GM18873 (cell line): ENCODE results near the gene DCAF7.

Source experiments
- ATAC-seq: cut with Tn5 transposase; IDR thresholded peaks from one replicate; pipeline ENCODE4 v1.9.1; 2021; ENCODE audit warnings: mild to moderate bottlenecking, moderate library complexity, moderate number of reproducible peaks; ENCODE audit not compliant: unreplicated experiment, low FRiP score

Gene DCAF7

DNA sequence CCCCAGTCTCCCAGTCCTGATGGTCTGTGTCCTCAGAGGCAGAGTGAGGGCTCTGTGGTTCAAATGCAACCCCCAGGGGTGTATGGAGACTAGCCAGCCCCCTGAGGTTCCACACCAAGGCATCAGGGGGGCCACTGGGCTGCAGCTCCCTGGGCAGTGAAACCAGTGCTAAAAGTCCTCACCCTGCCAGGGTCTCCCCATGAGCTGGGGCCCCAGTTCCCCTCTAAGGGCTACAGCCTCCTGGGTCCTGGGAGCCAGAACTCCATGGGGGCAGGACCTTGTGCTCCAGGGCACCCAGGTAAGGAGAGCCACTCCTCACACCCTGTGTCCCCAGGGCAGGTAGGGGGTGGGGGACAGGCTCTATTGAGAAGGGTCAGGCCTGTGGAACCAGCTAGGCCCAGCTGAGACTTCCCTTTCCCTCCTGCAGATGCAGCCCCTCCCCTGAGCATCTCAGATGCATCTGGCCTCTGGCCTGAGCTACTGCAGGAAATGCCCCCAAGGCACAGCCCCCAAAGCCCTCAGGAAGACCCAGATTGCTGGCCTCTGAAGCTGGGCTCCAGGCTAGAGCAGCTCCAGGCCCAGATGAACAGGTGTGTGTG, 6.4 kb upstream of the DCAF7 start:
- ATAC-seq = no peak

DNA sequence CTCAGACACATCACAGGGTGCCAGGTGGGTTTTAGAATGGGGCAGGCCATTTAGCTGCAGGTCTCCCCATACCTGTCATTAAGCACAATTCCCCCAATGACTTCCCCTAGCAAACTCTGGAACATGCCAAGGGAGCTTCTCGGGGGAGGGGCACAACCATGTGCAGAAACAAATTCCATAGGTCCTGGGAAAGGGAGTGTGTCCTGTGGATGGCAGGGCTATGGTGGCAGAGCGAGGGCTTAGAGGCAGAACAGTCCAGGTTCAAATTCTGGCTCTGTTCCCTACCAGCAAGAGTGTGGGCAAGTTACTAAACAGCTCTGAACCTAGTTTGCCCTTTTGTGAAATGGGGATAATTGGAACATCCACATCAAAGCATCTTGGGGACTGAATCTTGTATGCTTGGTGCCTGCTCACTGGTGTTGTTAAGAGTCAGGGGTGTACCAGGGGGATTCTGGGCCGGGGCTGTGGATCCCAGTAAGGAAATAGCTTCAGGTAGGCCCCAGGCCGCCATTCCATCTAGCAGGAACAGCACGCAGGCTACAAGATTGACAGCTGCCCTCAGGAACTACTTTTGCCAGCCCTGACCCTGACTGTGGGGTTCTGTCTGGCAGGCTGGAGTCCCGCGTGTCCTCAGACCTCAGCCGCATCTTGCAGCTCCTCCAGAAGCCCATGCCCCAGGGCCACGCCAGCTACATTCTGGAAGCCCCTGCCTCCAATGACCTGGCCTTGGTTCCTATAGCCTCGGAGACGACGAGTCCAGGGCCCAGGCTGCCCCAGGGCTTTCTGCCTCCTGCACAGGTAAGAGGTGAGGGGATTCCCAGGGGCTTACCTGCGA, 5.6 kb upstream of the DCAF7 start:
- no peak for ATAC-seq

DNA sequence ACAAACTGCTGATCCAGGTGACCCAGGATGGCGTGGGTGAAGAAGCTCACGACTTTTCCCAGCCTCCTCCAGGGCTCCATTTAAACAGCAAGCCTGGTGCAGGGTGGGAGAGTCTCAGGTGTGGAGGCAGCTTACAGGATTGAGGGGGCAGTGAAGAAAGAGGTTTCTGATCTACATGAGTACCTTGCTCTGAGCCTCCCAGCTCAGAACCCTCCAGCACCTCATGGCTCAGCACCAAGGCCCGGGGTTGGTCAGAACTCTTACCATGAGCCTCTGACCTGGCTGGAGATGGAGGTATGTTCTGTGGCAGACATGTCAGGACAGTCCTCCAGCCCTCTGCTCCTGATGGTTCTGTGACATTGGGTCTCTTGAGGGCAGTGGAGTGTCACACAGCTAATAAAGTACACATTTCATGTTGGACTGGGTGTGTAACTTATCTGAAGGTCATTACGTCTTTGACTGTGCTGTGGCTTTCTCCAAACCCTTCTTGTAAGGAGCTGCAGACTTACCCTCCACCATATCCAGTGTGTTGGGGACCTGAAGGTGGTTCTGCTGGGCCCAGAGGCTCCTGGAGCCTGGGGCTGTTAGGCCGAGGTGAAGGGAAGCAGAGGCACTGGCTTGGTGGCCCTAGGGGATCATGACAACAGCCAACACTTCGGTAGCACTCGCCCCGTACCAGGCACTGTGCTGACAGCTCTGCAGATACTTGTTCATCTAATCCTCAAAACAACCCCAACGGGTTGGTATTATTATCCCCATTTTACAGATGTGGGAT, 3.8 kb upstream of the DCAF7 start:
- ATAC-seq = no peak

DNA sequence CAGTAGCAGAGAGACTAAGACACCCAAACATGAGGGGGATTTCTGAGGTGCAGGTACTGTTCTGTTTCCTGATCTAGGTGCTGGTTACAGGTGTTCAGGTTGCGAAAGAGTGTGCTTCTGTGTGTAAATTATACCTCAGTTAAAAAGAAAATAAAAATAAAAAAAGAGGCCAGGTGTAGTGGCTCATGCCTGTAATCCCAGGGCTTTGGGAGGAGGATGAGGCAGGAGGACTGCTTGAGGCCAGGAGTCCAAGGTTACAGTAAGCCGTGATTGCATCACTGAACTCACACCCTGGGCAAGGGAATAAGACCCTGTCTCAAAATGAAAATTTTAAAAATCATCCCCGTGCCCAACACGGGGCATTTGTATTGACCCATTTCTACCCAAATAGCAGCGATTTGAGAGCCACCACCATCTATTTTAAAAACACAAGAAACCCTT, 3.2 kb upstream of the DCAF7 start:
- no peak for ATAC-seq

DNA sequence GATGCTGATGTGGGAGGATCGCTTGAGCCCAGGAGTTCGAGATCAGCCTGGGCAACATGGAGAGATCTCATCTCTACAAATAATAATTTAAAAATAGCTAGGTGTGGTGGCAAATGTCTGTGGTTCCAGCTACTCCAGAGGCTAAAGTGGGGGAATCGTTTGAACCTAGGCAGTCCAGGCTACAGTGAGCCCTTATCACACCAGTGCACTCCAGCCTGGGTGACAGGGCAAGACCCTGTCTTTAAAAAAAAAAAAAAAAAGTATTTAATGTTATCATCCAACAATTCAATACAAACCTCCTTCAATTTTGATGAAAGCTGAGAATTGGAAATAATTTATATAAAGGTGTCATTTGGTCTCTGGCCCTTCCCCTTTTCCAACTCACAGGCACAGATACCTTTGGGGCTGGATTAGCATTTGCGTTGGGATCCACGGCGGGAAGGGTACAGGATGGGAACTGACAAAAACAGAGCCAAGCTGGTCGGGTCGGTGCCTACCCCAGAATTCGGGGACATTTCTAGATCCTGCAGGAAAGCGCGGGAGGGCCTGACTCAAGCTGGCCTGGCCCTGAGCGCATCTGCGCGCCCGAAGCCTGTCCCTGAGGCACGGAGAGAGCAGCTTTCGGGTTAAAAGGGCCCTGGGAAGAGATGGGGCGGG, 860 bp upstream of the DCAF7 start:
- ATAC-seq = no peak

DNA sequence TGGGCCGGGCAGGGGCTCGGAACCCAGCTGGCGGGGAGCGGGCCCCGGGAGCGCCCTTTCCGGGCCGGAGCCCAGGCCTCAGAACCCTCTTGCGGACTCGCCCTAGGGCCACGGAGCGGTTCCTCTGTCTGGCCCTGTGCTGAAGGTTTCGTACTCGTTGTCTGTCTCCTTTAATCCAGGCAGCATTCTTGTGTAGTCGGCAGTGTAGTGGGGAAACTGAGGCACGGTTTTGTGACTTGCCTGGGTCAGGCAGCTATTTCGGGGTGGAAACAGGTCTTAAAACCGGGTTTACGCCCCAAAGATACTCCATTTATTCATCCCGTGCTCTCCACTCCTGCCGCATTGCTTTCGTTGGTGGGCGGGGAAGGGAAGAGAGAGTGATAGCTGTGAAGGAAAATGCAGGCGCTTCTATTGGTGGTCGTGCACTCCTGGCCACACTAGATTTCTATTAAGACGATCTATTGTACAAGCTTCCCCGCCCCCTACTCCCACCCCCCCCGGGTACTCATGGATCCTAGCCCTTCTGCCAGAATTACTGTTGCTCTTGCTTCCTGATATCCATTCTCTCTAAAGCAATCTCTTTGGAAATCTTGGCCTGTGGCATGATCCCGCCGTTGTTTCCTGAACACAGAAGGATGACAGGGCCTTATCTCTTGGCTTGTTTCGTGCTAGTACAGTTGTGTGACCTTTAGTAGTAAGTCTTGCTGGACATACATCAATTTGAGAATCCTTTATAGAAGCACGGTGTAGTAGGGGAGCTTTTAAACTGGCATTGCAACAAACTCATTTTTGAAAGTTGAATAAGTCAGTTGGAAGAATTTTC, 751 bp downstream of the DCAF7 start:
- ATAC-seq = no peak

DNA sequence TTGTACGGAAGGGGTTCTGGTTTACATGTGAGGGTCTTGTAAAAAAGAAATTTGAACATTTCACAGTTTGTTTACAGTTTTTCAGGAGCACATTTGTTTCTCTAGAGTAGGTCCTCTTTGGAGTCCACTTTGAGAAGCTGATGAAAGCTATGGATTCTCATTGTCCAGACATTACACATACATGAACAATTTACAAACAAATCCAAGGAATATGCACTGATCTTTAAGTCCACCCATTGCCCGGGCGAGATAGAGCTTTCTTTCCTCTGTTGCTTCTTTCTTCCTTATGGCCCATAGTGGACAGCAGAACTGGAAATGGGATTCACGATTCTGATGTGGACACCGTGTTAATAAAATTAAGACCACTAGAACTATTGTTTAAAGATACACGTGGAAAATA, 1.9 kb downstream of the DCAF7 start:
- ATAC-seq = no peak

DNA sequence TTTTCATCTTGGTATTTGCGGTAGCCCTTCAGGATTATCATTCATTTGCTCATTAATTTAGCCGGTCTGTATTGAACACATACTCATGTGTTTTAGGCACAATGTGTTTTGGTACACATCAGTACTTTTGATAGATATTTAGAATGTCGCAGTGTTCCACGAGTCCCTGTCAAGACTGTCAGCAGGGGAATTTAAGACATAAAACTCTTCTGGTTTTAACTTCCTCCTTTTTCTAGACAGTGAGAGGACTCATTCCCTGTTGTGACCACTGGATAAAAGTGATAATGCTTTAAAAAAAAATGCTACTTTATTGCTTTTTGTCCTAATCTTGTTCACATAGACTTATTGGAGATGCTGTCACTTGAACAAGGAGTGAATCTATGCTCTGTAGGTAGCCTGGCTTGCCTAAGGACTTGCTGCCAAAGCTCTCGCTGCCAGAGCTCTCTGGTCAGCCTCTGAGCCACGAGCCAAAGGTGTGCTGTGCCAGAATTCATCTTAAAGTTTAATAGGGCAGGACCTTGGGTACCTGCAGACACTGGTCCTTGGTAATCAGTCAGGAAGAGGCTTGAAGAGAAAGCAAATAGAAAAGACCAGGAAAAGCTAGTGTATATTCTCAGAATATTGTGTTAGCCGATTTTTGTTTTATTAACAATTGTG, 5.4 kb downstream of the DCAF7 start:
- ATAC-seq = no peak

DNA sequence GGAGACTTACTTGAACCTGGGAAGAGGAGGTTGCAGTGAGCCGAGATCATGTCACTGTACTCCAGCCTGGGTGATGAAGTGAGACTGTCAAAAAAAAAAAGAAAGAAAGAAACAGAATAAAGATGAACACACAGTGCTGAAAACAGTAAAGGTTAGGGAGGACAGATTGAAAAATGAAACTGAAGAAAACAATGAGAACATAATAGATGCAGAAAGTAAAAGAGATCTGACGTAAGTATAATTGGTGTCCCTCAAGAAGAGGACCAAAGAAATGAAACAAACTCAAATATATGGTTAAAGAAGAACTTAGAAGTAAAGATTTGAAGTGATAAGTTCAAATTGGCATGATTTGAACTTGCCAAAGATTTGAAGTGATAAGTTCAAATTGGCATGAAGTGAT, 7.1 kb downstream of the DCAF7 start:
- ATAC-seq = no peak

DNA sequence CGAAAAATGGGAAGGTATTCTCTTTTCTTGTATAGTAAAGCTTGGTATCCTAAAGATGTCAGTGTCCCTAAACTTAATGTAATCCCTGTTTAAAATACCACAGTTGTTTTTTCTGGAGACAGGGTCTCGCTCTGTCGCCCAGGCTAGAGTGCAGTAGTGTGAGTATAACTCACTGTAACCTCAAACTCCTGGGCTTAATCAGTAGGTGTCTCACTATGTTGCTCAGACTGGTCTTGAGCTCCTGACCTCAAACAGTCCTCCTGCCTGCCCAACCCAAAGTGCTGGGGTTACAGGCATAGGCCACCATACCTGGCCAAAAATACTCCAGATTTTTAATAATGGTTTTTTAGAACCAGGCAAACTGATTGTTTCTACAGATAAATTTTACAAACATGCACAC, 8.2 kb downstream of the DCAF7 start:
- no peak for ATAC-seq

DNA sequence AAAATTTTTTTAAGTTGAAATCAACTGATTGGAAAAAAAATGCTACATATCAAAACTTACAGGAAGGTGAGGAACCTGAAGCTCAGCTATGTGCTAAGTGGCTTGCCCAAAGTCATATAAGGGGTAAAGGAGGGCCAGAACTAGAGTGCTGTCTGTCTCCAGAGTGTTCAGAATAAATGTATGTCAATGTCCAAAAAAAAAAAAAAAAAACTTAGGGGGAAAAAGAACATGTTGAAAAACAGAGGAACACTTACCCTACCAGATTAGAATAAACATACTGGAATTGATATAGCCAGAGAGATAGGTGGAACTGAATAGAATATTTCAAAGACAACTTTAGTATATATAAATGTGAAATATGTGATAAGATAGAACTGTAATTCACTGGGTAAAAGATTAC, 11.5 kb downstream of the DCAF7 start:
- no peak for ATAC-seq

DNA sequence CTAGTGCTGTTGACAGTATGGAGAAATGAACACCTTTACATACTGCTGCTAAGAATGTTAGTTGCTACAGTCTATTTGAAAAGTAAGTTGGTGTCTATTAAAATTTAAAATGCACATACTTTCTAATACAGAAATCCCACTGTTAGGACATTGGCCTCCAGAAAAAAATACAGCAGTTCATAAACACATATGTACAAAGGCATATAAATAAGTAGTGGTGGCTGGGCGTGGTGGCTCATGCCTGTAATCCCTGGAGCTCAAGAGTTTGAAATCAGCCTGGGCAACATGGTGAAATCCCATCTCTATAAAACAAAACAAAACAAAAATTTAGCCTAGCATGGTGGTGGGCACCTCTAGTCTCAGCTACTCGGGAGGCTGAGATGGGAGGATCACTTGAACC, 13.1 kb downstream of the DCAF7 start:
- ATAC-seq = no peak

DNA sequence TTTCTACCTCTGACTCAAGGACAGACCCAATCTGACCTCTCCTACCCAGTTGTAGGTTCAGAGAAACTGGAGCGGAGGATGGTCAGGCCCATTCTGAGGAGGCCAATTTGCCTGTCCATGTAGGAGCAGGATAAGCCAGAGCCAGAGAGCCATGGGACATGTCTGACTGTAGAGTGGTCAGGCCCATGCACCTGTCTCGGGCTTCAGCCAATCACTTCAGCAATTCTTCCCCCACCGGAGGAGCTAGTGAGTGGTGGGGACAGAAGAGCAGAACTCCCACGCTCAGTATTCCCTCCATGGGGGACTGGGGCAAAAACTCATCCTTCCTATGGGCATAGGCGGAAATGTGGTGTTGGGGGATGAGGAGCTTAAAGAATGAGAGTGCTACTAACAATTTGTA, 14.3 kb downstream of the DCAF7 start:
- no peak for ATAC-seq

DNA sequence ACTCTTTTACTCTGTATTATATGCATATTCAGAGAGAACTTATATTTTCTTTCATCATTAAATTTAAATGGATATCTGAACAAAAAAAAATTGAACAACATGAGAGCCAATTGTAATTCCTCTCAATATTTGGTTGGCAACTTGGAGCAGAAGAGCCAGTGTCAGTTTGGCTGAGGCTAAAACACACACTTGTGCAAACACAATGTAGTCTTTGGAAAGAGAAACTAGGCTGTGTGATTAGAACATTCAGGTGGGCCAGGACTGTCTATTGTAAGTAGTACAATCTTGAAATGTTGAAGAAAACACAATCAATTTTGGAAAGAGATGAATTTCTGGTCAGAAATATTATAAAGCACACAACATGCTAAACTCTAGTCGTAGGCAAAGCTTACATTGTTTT, 17.0 kb downstream of the DCAF7 start:
- ATAC-seq = no peak

DNA sequence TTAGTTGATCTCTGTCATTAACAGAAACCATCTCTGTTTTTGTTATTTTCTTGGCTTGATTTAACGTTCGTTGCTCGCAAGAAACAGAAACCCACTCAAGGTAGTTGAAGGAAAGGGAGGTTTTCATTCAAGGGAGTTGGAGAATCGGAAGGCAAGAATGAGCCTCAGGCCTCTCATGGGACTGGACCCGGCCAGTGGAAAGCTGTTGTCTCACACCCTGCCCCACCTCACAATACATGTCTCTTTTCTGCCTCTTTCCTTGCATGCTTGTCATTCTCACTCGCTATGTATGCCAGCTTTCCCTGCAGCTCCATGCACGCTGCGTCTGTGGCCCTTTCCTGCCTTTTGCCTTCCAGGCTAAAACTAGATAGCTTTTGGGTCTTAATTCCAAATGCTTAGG, 18.3 kb downstream of the DCAF7 start:
- no peak for ATAC-seq

DNA sequence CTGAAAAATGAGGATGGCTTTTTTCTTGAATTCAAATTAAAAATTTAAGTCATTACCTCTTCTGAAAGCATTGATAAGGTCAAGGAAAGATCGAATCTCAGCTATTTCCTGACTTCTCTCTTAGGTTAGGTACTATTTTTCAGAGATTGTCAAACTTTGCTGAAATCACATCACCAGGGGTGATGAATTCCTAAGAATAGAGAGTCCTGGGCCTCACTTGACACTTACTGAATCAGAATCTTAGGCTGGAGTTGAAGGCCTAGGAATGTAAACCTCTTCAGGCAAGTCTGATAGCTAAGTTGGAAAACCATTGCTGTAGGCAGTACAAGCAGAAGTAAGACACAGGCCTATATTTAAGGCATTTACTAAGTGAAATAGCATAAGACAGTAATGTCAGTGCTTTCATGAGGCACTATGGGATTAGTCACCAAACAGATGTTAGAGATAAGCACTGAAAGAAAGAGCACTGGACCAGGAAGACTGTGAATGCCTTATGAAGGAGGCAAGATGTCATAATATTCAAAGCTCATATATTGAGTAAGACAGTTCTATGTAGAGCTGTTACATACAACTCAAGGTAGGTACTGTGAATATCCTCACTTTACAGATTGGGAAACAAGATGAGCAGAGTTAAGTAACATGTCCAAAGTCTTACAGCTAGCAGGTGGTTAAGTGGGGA, 21.5 kb downstream of the DCAF7 start:
- no peak for ATAC-seq

DNA sequence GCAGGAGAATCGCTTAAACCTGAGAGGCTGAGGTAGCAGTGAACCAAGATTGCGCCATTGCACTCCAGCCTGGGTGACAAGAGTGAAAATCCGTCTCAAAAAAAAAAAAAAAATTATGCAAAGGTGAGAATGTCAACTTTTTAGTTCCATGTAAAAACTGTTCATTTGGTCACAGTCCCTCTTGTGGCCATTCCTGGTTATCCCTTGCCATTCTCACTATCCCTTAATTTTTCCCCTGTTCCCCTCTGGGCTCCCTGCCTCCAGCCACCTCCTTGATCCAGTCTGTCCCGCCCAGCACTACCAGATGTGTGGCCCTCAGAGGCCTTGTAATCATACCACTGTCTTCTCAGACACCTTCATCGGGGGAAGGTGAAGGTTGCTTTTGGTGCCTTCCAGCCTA, 23.4 kb downstream of the DCAF7 start:
- ATAC-seq = no peak

DNA sequence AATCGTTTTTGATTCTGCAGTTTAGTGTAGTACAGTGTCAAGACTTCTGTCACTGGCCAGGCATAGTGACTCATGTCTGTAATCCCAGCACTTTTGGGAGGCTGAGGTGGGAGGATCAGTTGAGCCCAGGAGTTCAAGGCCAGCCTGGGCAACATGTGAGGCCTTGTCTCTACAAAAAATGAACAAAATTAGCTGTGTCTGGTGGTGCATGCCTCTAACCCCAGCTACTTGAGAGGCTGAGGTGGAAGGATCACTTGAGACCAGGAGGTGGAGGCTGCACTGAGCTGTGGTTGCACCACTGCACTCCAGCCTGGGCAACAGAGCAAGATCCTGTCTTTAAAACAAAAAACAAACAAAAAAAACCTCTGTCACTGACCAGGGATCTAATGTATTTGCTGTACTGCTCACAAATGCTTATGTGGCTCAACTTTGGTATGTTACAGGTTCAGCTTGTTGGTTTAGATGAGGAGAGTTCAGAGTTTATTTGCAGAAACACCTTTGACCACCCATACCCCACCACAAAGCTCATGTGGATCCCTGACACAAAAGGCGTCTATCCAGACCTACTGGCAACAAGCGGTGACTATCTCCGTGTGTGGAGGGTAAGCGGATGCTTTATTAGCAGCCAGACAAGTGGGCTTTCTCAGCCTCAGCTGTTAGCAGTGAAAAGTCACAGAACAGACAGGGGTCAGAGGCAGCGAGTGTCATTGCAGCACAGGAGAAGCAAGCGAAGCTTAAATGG, 27.9 kb downstream of the DCAF7 start:
- no peak for ATAC-seq

DNA sequence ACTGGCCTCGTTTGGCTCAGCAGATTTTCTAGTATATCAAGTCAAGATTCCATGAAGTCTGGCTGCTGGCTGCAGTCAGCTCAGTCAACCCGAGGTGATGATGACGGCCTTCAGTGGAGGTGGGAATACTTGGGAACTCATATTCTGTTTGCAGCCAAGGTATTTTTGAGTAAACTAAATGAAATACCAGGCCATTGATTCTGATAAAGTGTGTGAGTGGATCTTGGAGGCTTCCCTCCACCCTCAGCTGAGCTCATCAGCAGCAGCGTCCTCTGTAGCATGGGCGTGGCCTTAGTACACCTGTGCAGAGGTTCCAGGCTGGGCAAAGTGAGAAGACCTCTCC, 28.5 kb downstream of the DCAF7 start:
- no peak for ATAC-seq
